GM23338 (cell line): ENCODE results near the gene ASPG. TPM values are rescaled to one million over a fixed set of nuclear protein-coding genes. Genes with fewer than 3 reads are reported as not detected.
A peak's percentile ranks its signal among the peaks of the same experiment; 100 is the strongest.

Experiments
- ATAC-seq: fragments of 200-7000 bp; cut with Tn5 transposase; 3 replicates; pipeline ENCODE4 v1.9.1; 2020
- DNase-seq: peaks from one replicate; pipeline ENCODE4 v3.0.0-alpha.2; 2015; ENCODE audit warnings: low spot score
- H2AFZ ChIP-seq: fragments of 200-600 bp; sonication (generic); 2 replicates; pipeline ENCODE4 v1.8.0; 2016; ENCODE audit warnings: antibody characterized with exemption, mild to moderate bottlenecking, moderate library complexity
- H3F3A ChIP-seq: fragments of 200-600 bp; sonication (generic); replicated peaks from 2 replicates; pipeline ENCODE4 v1.8.0; 2017; ENCODE audit warnings: antibody characterized with exemption, mixed run types, low read depth
- H3K27ac ChIP-seq: fragments of 200-600 bp; sonication (generic); 2 replicates; pipeline ENCODE4 v1.6.1; 2016; ENCODE audit warnings: low read depth
- H3K27me3 ChIP-seq: fragments of 200-600 bp; sonication (generic); 2 replicates; pipeline ENCODE4 v1.8.0; 2016; ENCODE audit warnings: mild to moderate bottlenecking, mixed run types, moderate library complexity; ENCODE audit not compliant: insufficient read depth
- H3K36me3 ChIP-seq: fragments of 200-600 bp; sonication (generic); 2 replicates; pipeline ENCODE4 v1.8.0; 2016; ENCODE audit warnings: mild to moderate bottlenecking; ENCODE audit not compliant: insufficient read depth
- H3K4me1 ChIP-seq: fragments of 200-600 bp; sonication (generic); 2 replicates; pipeline ENCODE4 v1.8.0; 2016; ENCODE audit warnings: mild to moderate bottlenecking, moderate library complexity; ENCODE audit not compliant: insufficient read depth
- H3K4me2 ChIP-seq: fragments of 200-600 bp; sonication (generic); 2 replicates; pipeline ENCODE4 v1.7.1; 2017; ENCODE audit warnings: mixed run types
- H3K4me3 ChIP-seq: fragments of 200-600 bp; sonication (generic); 2 replicates; pipeline ENCODE4 v1.6.1; 2016; ENCODE audit warnings: mixed run types
- H3K79me2 ChIP-seq: fragments of 200-600 bp; sonication (generic); replicated peaks from 2 replicates; pipeline ENCODE4 v1.8.0; 2017; ENCODE audit warnings: mild to moderate bottlenecking; ENCODE audit not compliant: insufficient read depth
- H3K9me2 ChIP-seq: fragments of 200-600 bp; sonication (generic); 2 replicates; pipeline ENCODE4 v1.8.0; 2017; ENCODE audit not compliant: insufficient read depth
- H4K20me1 ChIP-seq: fragments of 200-600 bp; sonication (generic); replicated peaks from 2 replicates; pipeline ENCODE4 v1.8.0; 2017; ENCODE audit warnings: mild to moderate bottlenecking; ENCODE audit not compliant: insufficient read depth
- H3K27ac Mint-ChIP-seq: 2 replicates; pipeline ENCODE4 v1.8.0; 2020; ENCODE audit warnings: inconsistent platforms, mild to moderate bottlenecking, moderate library complexity, mixed read lengths
- H3K27me3 Mint-ChIP-seq: 3 replicates; pipeline ENCODE4 v1.8.0; 2022; ENCODE audit warnings: low read depth, mild to moderate bottlenecking, moderate library complexity, mixed read lengths, inconsistent platforms; ENCODE audit not compliant: insufficient read depth, poor library complexity
- H3K36me3 Mint-ChIP-seq: 3 replicates; pipeline ENCODE4 v1.8.0; 2021; ENCODE audit warnings: low read depth, mild to moderate bottlenecking, inconsistent platforms, moderate library complexity, mixed read lengths
- H3K4me1 Mint-ChIP-seq: 3 replicates; pipeline ENCODE4 v1.8.0; 2020; ENCODE audit warnings: mild to moderate bottlenecking, inconsistent platforms, mixed read lengths
- H3K4me3 Mint-ChIP-seq: 3 replicates; pipeline ENCODE4 v1.8.0; 2021; ENCODE audit warnings: moderate library complexity, mild to moderate bottlenecking, inconsistent platforms, mixed read lengths
- H3K9me3 Mint-ChIP-seq: 3 replicates; pipeline ENCODE4 v1.8.0; 2020; ENCODE audit warnings: moderate library complexity, mild to moderate bottlenecking, inconsistent platforms, mixed read lengths
- CREB1 ChIP-seq: fragments of 250-450 bp; sonication (Bioruptor Pico); IDR thresholded peaks from 2 replicates; pipeline ENCODE4 v1.5.0; 2020; ENCODE audit warnings: low read depth, mild to moderate bottlenecking, moderate library complexity
- CTCF ChIP-seq, 2 experiments: fragments of 200-600 bp in 1 of 2; sonication (generic) in 1 of 2; conservative IDR thresholded peaks; 2 replicates each; pipeline versions ENCODE4 v1.5.1 to v1.6.1; 2016 to 2017; ENCODE audit warnings: antibody characterized with exemption in 2 of 2, low read depth in 2 of 2, mild to moderate bottlenecking in 2 of 2, moderate library complexity in 1 of 2
- POLR2AphosphoS5 ChIP-seq: IDR thresholded peaks from 2 replicates; pipeline ENCODE4 v1.6.1; 2016; ENCODE audit warnings: antibody characterized with exemption, low read depth
- ZNF462 ChIP-seq: fragments of 250-450 bp; sonication (Bioruptor Pico); IDR thresholded peaks from 2 replicates; pipeline ENCODE4 v1.5.0; 2020; ENCODE audit warnings: mild to moderate bottlenecking, moderate library complexity
- polyA plus RNA-seq: library from polyadenylated mRNA; unstranded; fragments of >200 nt; fragmentation: Nextera tagmentation; extraction: Ambion mirVana; gene quantifications from 2 replicates; pipeline ENCODE4 v1.2.1, GENCODE V29; 2016
- total RNA-seq: library from RNA; depleted of rRNA; stranded (reverse); fragments of >200 nt; shearing (Covaris generic); gene quantifications from 2 replicates; pipeline ENCODE4 v1.2.3, GENCODE V29; 2014

The ASPG gene
- total and polyA plus RNA-seq, 2 experiments from 2014 or later: 0.61 to 6.2 TPM

GRCh38 chr14:104116756-104117340 is 31.3 kb downstream of the ASPG start:
- H2AFZ ChIP-seq: peak overlapping the region; percentile 76
- Mint-ChIP-seq H3K4me3 (peak overlapping the region; percentile 66), H3K36me3 (no peaks in the 10 kb centered on the region), H3K4me1 (peaks cover 2% of the 10 kb centered on the region; the same call in 1 of the 3 replicates), H3K27ac (no peak overlapping the region), H3K9me3 (no peaks in the 10 kb centered on the region), H3K27me3 (peaks cover 37% of the 10 kb centered on the region)
- H3K36me3 ChIP-seq: no peaks in the 10 kb centered on the region
- TF ChIP-seq CREB1 (CRISPR knock-in tag) (no peak), ZNF462 (CRISPR knock-in tag) (no peak), CTCF (conservative IDR thresholded peaks at IDR 0.05; ENCODE audit: low read depth in 2 of 2) (no peak), POLR2AphosphoS5 (no peak)
- H3K4me2 ChIP-seq: peak overlapping the region; percentile 79
- H3F3A ChIP-seq: no peaks in the 10 kb centered on the region
- H3K4me3 ChIP-seq: peak overlapping the region; percentile 59
- H3K9me2 ChIP-seq: no peaks in the 10 kb centered on the region
- H4K20me1 ChIP-seq: no peaks in the 10 kb centered on the region
- H3K4me1 ChIP-seq: no peaks in the 10 kb centered on the region; the same call in 1 of the 2 replicates
- no peak overlapping the region for H3K27ac ChIP-seq
- H3K79me2 ChIP-seq: no peaks in the 10 kb centered on the region
- H3K27me3 ChIP-seq: peaks cover 36% of the 10 kb centered on the region
- peak; percentile 64 for DNase-seq
- ATAC-seq: peak; percentile 54
